H1 (cell line): ENCODE data around the gene USPL1. TPM values are rescaled to one million over a fixed set of nuclear protein-coding genes. Genes with fewer than 3 reads are reported as not detected.

Experiments
- CTCF ChIA-PET: fragments of 300-600 bp; sonication (Branson Sonifier 250); formaldehyde crosslinking; loops from one replicate; lab custom pipeline; 2021; ENCODE audit not compliant: partially characterized antibody; lab: Charles Lee
- POLR2A ChIA-PET: fragments of 300-600 bp; sonication (Branson Sonifier 250); formaldehyde crosslinking; loops from one replicate; lab custom pipeline; 2021; ENCODE audit warnings: inconsistent platforms; ENCODE audit not compliant: partially characterized antibody; lab: Charles Lee
- DNase-seq, 2 experiments: peaks; one replicate each; pipeline versions ENCODE4 v3.0.0 to v3.0.0-alpha.2; 2010 to 2022; ENCODE audit warnings: low spot score in 2 of 2, low read depth in 1 of 2, mixed read lengths in 1 of 2
- FAIRE-seq: peaks from 2 replicates; lab custom pipeline; 2011; peaks lifted over from hg19 to GRCh38; lab: Jason Lieb, UNC
- H2AFZ ChIP-seq: 2 replicates; pipeline ENCODE4 v1.8.1; 2012; ENCODE audit warnings: low read length, inconsistent platforms
- H2AK5ac ChIP-seq: 2 replicates; pipeline ENCODE4 v1.6.1; 2013; ENCODE audit warnings: low read depth, low read length
- H2BK120ac ChIP-seq: replicated peaks from 2 replicates; pipeline ENCODE3; 2013; ENCODE audit warnings: low read depth, low read length, inconsistent platforms
- H2BK12ac ChIP-seq: 2 replicates; pipeline ENCODE4 v1.6.1; 2013; ENCODE audit warnings: low read depth, low read length
- H2BK15ac ChIP-seq: 2 replicates; pipeline ENCODE4 v1.6.1; 2013; ENCODE audit warnings: low read length
- H2BK20ac ChIP-seq: 2 replicates; pipeline ENCODE4 v1.6.1; 2013; ENCODE audit warnings: low read length
- H2BK5ac ChIP-seq: 2 replicates; pipeline ENCODE4 v1.6.1; 2013; ENCODE audit warnings: low read depth, low read length
- H3K14ac ChIP-seq: 2 replicates; pipeline ENCODE4 v1.6.1; 2013; ENCODE audit warnings: inconsistent platforms; ENCODE audit not compliant: insufficient read length
- H3K18ac ChIP-seq: 2 replicates; pipeline ENCODE4 v1.6.1; 2013; ENCODE audit warnings: low read length; ENCODE audit errors: extremely low read depth
- H3K23ac ChIP-seq: 2 replicates; pipeline ENCODE4 v1.6.1; 2013; ENCODE audit warnings: inconsistent platforms; ENCODE audit not compliant: insufficient read length
- H3K23me2 ChIP-seq: 2 replicates; pipeline ENCODE4 v1.6.1; 2013; ENCODE audit warnings: low read depth, low read length
- H3K27ac ChIP-seq: 2 replicates; pipeline ENCODE4 v1.6.1; 2011; ENCODE audit warnings: low read depth, low read length, inconsistent platforms
- H3K27me3 ChIP-seq, 4 experiments: replicated peaks in 1 of 4; 1 replicate in 1 of 4; 2 replicates in 3 of 4; pipeline versions ENCODE4 v1.6.1 to v1.8.1; 2011 to 2013; ENCODE audit warnings: low read length in 3 of 4, mild to moderate bottlenecking in 3 of 4, inconsistent platforms in 2 of 4, mixed read lengths in 2 of 4, moderate library complexity in 1 of 4; ENCODE audit not compliant: control insufficient read depth in 3 of 4, insufficient read depth in 3 of 4; ENCODE audit errors: extremely low read depth in 1 of 4
- H3K36me3 ChIP-seq, 4 experiments: 2 replicates each; pipeline versions ENCODE4 v1.6.1 to v1.8.1; 2011 to 2013; ENCODE audit warnings: mild to moderate bottlenecking in 4 of 4, low read length in 3 of 4, moderate library complexity in 2 of 4, control low read depth in 1 of 4, inconsistent platforms in 1 of 4; ENCODE audit not compliant: insufficient read depth in 4 of 4, control insufficient read depth in 2 of 4
- H3K4ac ChIP-seq: replicated peaks from 2 replicates; pipeline ENCODE3; 2013; ENCODE audit warnings: low read length, low read depth, mixed read lengths, inconsistent platforms; ENCODE audit not compliant: insufficient read length
- H3K4me1 ChIP-seq, 4 experiments: replicated peaks in 1 of 4; 1 replicate in 1 of 4; 2 replicates in 3 of 4; pipeline versions ENCODE4 v1.6.1 to v1.8.1; 2011 to 2013; ENCODE audit warnings: low read length in 3 of 4, inconsistent platforms in 2 of 4, mixed read lengths in 1 of 4; ENCODE audit not compliant: insufficient read depth in 4 of 4, control insufficient read depth in 3 of 4
- H3K4me2 ChIP-seq, 2 experiments: 2 replicates each; pipeline versions ENCODE4 v1.6.1 to v1.8.1; 2011 to 2013; ENCODE audit warnings: low read depth in 2 of 2, low read length in 2 of 2, control low read depth in 1 of 2, inconsistent platforms in 1 of 2, mild to moderate bottlenecking in 1 of 2; ENCODE audit not compliant: insufficient read depth in 1 of 2
- H3K4me3 ChIP-seq, 4 experiments: fragments of 200-600, 300-600 bp in 1 of 4; sonication (generic), shearing (Covaris generic), sonication (Bioruptor Twin) in 1 of 4; 2 replicates each; pipeline versions ENCODE4 v1.5.1 to v1.8.1; 2011 to 2016; ENCODE audit warnings: low read length in 4 of 4, low read depth in 3 of 4, control low read depth in 2 of 4, inconsistent platforms in 2 of 4, mild to moderate bottlenecking in 2 of 4, mixed read lengths in 1 of 4, moderate library complexity in 1 of 4; ENCODE audit not compliant: insufficient read depth in 2 of 4; ENCODE audit errors: extremely low read depth in 1 of 4
- H3K56ac ChIP-seq: replicated peaks from 2 replicates; pipeline ENCODE3; 2013; ENCODE audit warnings: low read depth, mild to moderate bottlenecking, mixed read lengths, low read length, inconsistent platforms; ENCODE audit not compliant: insufficient read length
- H3K79me1 ChIP-seq: 2 replicates; pipeline ENCODE4 v1.6.1; 2013; ENCODE audit warnings: low read depth, low read length, control low read depth
- H3K79me2 ChIP-seq, 2 experiments: 2 replicates each; pipeline versions ENCODE4 v1.6.1 to v1.8.1; 2012 to 2013; ENCODE audit warnings: low read length in 2 of 2, mild to moderate bottlenecking in 2 of 2, inconsistent platforms in 1 of 2; ENCODE audit not compliant: insufficient read depth in 2 of 2, control insufficient read depth in 1 of 2
- H3K9ac ChIP-seq, 4 experiments: replicated peaks in 1 of 4; 1 replicate in 1 of 4; 2 replicates in 3 of 4; pipeline versions ENCODE4 v1.6.1 to v1.8.1; 2011 to 2013; ENCODE audit warnings: low read depth in 3 of 4, low read length in 3 of 4, control low read depth in 2 of 4, mild to moderate bottlenecking in 2 of 4, moderate library complexity in 2 of 4, inconsistent platforms in 1 of 4; ENCODE audit errors: extremely low read depth in 1 of 4
- H3K9me3 ChIP-seq, 2 experiments: 2 replicates each; pipeline versions ENCODE4 v1.6.1 to v1.8.1; 2012 to 2013; ENCODE audit warnings: mild to moderate bottlenecking in 2 of 2, moderate library complexity in 2 of 2, control low read depth in 1 of 2, inconsistent platforms in 1 of 2, low read depth in 1 of 2, low read length in 1 of 2, mixed read lengths in 1 of 2; ENCODE audit not compliant: insufficient read depth in 2 of 2
- H4K20me1 ChIP-seq, 2 experiments: replicated peaks in 1 of 2; 2 replicates each; pipeline versions ENCODE3 to v1.8.1; 2011 to 2013; ENCODE audit warnings: inconsistent platforms in 2 of 2, low read length in 2 of 2, mild to moderate bottlenecking in 1 of 2; ENCODE audit not compliant: insufficient read depth in 2 of 2, control insufficient read depth in 1 of 2
- H4K5ac ChIP-seq: 2 replicates; pipeline ENCODE4 v1.6.1; 2013; ENCODE audit warnings: low read length, low read depth, mixed read lengths, inconsistent platforms; ENCODE audit not compliant: insufficient read length
- H4K8ac ChIP-seq: 2 replicates; pipeline ENCODE4 v1.8.0; 2013; ENCODE audit warnings: mild to moderate bottlenecking, moderate library complexity, low read length, inconsistent platforms; ENCODE audit not compliant: insufficient read depth; ENCODE audit errors: extremely low read depth
- H4K91ac ChIP-seq: replicated peaks from 2 replicates; pipeline ENCODE3; 2013; ENCODE audit warnings: low read length, mixed read lengths, inconsistent platforms; ENCODE audit not compliant: insufficient read length
- ATF3 ChIP-seq: IDR thresholded peaks from 2 replicates; pipeline ENCODE4 v1.6.1; 2011; ENCODE audit warnings: low read depth, mild to moderate bottlenecking, low read length; ENCODE audit not compliant: insufficient read depth
- CHD2 ChIP-seq: IDR thresholded peaks from 2 replicates; pipeline ENCODE4 v1.6.1; 2012; ENCODE audit warnings: low read length, improper control_type of control experiment
- SUZ12 ChIP-seq: fragments of 200-600 bp; sonication (generic); IDR thresholded peaks from 2 replicates; pipeline ENCODE4 v1.6.1; 2012; ENCODE audit warnings: mild to moderate bottlenecking, inconsistent platforms, low read length, moderate library complexity, mixed read lengths
- YY1 ChIP-seq: IDR thresholded peaks from 2 replicates; pipeline ENCODE4 v1.6.1; 2011; ENCODE audit warnings: low read depth, mild to moderate bottlenecking, low read length
- WGBS, 2 experiments: shearing (Covaris generic) in 1 of 2; methylation state at CpG; one replicate each; pipeline versions ENCODE4 v1.1.6 to v1.1.7; 2013 to 2015; ENCODE audit warnings: low lambda C conversion rate in 2 of 2, mixed read lengths in 2 of 2, inconsistent platforms in 1 of 2, low coverage in 1 of 2, missing lambda C conversion rate in 1 of 2; ENCODE audit not compliant: insufficient replicate concordance in 2 of 2, insufficient coverage in 1 of 2, insufficient read length in 1 of 2; ENCODE audit errors: extremely low coverage in 1 of 2, missing lambda C conversion rate in 1 of 2; 5-methylcytosine and 5-hydroxymethylcytosine counted together
- polyA plus RNA-seq, 7 experiments: library from polyadenylated mRNA; depleted of rRNA in 3 of 7; stranded (reverse) in 5 of 7; unstranded in 2 of 7; fragments of >200 nt in 5 of 7; fragments of 200-250 nt in 2 of 7; gene quantifications; 1 replicate in 5 of 7; 2 replicates in 1 of 7; 4 replicates in 1 of 7; pipeline versions ENCODE4 v1.2.1 to v1.2.3, GENCODE V29; 2011 to 2013; ENCODE audit warnings: missing spikeins in 2 of 7, mixed read lengths in 2 of 7
- total RNA-seq: library from RNA; stranded (reverse); fragmentation: NEBNext Ultra II Directional; extraction: Animal tissue kit (Norgen Biotek cat#: 25700); gene quantifications from 2 replicates; pipeline ENCODE4 v1.2.1, GENCODE V29; 2021

The USPL1 gene
- total and polyA plus RNA-seq, 2 of the 8 experiments (the other 6 are each of a cell fraction or from before 2014, with no cell fraction given) = 6.3 to 17.1 TPM

DNA sequence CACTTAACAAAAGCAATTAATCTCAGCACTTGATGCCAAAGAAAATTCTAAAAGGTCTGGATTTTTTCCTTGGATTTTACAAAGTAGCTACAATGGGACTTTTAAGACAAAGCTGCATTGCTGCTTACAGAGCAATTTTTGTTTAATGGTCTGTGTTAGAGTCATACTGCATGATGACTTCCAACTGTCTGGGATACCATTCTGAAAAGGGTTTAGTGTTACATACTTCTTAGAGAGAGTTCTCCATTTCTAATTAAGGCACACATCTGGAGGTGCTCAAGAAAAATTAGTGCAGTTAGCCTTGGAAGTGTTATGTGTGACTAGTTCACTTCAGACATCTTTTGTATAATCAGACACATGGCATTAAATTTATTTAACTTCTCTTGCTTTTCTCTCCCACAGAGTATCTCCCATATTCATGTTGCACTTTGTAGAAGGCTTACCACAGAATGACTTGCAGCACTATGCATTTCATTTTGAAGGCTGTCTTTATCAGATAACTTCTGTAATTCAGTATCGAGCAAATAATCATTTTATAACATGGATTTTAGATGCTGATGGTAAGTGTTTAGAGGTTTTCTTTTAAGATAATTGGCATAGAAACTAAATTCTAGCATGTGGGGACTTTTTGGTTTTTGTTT, 35.1 kb downstream of the USPL1 start:
- Histone ChIP-seq H3K56ac (no peak overlapping the region), H3K14ac (no peak overlapping the region), H2BK15ac (no peak overlapping the region), H3K9me3 (no peaks in the 10 kb centered on the region), H4K20me1 (no peaks in the 10 kb centered on the region), H3K36me3 (peaks cover 6 to 45% (median 19%) of the 10 kb centered on the region in 4 experiments), H3K9ac (no peak overlapping the region), H3K27ac (no peak overlapping the region), H2AFZ (no peak overlapping the region), H4K5ac (no peak overlapping the region), H3K18ac (no peak overlapping the region), H3K23me2 (no peaks in the 10 kb centered on the region), H3K27me3 (no peaks in the 10 kb centered on the region), H3K79me2 (no peaks in the 10 kb centered on the region), H3K4me1 (no peaks in the 10 kb centered on the region), H4K8ac (no peak overlapping the region), H3K23ac (no peak overlapping the region), H3K4me3 (no peak overlapping the region), H2BK5ac (no peak overlapping the region), H2BK12ac (no peak overlapping the region), H2BK20ac (no peak overlapping the region), H3K4me2 (no peak overlapping the region), H2BK120ac (no peak overlapping the region), H3K79me1 (no peaks in the 10 kb centered on the region), H2AK5ac (no peak overlapping the region), H4K91ac (no peak overlapping the region), H3K4ac (no peak overlapping the region)
- ChIA-PET POLR2A (no interaction called here), CTCF (interaction anchor here (0.6 kb wide), 1 partner anchor 239 kb away, joined by 4 read pairs; no protein-coding TSS in a partner anchor)
- FAIRE-seq (no peak), DNase-seq (no peak)
- WGBS, 2 experiments = 84% methylated on average over 1 of the region's 1 CpG; no CpG with 5 or more reads in 1 of the 2 experiments
- no peak for TF ChIP-seq SUZ12
- TF ChIP-seq CHD2 = no peak
- no peak for TF ChIP-seq YY1
- TF ChIP-seq ATF3 = no peak
